HEK293T (cell line): ENCODE measurements around the gene IGSF9B.

Experiments
- CTCF ChIA-PET: fragments of 350-600 bp; formaldehyde crosslinking; extraction: SDS; loops from one replicate; lab custom pipeline; 2021; ENCODE audit warnings: antibody characterized with exemption, inconsistent platforms; lab: Yijun Ruan, JAX
- POLR2A ChIA-PET: fragments of 350-600 bp; formaldehyde crosslinking; extraction: SDS; loops from one replicate; lab custom pipeline; 2020; ENCODE audit warnings: antibody characterized with exemption, inconsistent platforms; lab: Yijun Ruan, JAX
- DNase-seq: peaks from one replicate; pipeline ENCODE4 v3.0.0; 2012; ENCODE audit warnings: mixed read lengths; ENCODE audit errors: extremely low spot score
- ARNT ChIP-seq: fragments of 450-650 bp; IDR thresholded peaks from 2 replicates; pipeline ENCODE4 v1.6.1; 2017; ENCODE audit warnings: mild to moderate bottlenecking
- BHLHE40 ChIP-seq: fragments of 450-650 bp; IDR thresholded peaks from 2 replicates; pipeline ENCODE4 v1.6.1; 2016; ENCODE audit warnings: mild to moderate bottlenecking, moderate library complexity, borderline replicate concordance
- CTBP1 ChIP-seq: fragments of 450-650 bp; IDR thresholded peaks from 2 replicates; pipeline ENCODE4 v1.6.1; 2016; ENCODE audit warnings: borderline replicate concordance
- ELF4 ChIP-seq: fragments of 450-650 bp; IDR thresholded peaks from 2 replicates; pipeline ENCODE4 v1.6.1; 2017; ENCODE audit warnings: antibody characterized with exemption
- FOXA1 ChIP-seq: fragments of 450-650 bp; IDR thresholded peaks from 2 replicates; pipeline ENCODE4 v1.6.1; 2016; ENCODE audit warnings: mild to moderate bottlenecking
- FOXK2 ChIP-seq: fragments of 450-650 bp; IDR thresholded peaks from 2 replicates; pipeline ENCODE4 v1.6.1; 2016; ENCODE audit warnings: mild to moderate bottlenecking
- FOXM1 ChIP-seq: fragments of 450-650 bp; IDR thresholded peaks from 2 replicates; pipeline ENCODE4 v1.6.1; 2017; ENCODE audit warnings: mild to moderate bottlenecking, borderline replicate concordance
- HDGF ChIP-seq: fragments of 450-650 bp; IDR thresholded peaks from 2 replicates; pipeline ENCODE4 v1.6.1; 2017; ENCODE audit warnings: antibody characterized with exemption, borderline replicate concordance
- L3MBTL2 ChIP-seq: fragments of 450-650 bp; conservative IDR thresholded peaks from 2 replicates; pipeline ENCODE4 v1.6.1; 2016; ENCODE audit warnings: mild to moderate bottlenecking
- LEF1 ChIP-seq: fragments of 450-650 bp; IDR thresholded peaks from 2 replicates; pipeline ENCODE4 v1.6.1; 2017; ENCODE audit warnings: mild to moderate bottlenecking, borderline replicate concordance
- NFRKB ChIP-seq: fragments of 450-650 bp; IDR thresholded peaks from 2 replicates; pipeline ENCODE4 v1.6.1; 2016; ENCODE audit warnings: mild to moderate bottlenecking, moderate library complexity
- SP1 ChIP-seq: fragments of 450-650 bp; IDR thresholded peaks from 2 replicates; pipeline ENCODE4 v1.6.1; 2017
- SUZ12 ChIP-seq: fragments of 450-650 bp; IDR thresholded peaks from 2 replicates; pipeline ENCODE4 v1.6.1; 2016; ENCODE audit warnings: mild to moderate bottlenecking
- TARDBP ChIP-seq: fragments of 450-650 bp; IDR thresholded peaks from 2 replicates; pipeline ENCODE4 v1.6.1; 2016
- ZNF384 ChIP-seq: fragments of 450-650 bp; IDR thresholded peaks from 2 replicates; pipeline ENCODE4 v1.6.1; 2016
- TF ChIP-seq, protein P1 (sequence below): fragments of 450-650 bp; IDR thresholded peaks from 2 replicates; pipeline ENCODE4 v1.6.1; 2016

Gene IGSF9B

GRCh38 chr11:133938166-133938565 is 18.6 kb downstream of the IGSF9B start:
- CTCF ChIA-PET: no interaction called here

DNA sequence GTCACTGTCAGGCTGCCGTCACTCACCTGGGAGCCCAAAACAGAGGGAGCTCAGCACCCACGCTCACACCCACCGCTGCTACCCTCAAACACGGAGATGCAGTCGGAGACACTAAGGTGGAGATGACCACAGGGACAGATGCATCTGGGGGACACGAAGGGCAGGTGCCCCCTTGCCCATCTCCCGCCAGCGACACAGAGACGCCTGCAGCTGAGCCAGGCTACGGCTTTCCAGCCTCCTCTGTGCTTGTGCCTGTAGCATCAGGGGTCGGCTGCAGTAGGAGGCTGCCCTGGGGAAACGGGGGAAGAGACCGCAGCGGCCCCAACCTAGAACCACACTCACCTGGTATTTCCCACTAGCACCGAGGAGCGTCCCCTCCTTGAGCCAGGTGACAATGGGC is 19.3 kb downstream of the IGSF9B start:
- CTCF ChIA-PET: no interaction called here
- POLR2A ChIA-PET: interaction anchor here (1.4 kb wide), 1 partner anchor 9 kb away, joined by 3 read pairs; no protein-coding TSS in a partner anchor
- TF ChIP-seq SP1 (no peak), TARDBP (no peak), ARNT (no peak), BHLHE40 (no peak), FOXA1 (no peak), NFRKB (no peak), CTBP1 (no peak), ZNF384 (no peak), ELF4 (no peak), SUZ12 (no peak), FOXM1 (no peak), LEF1 (no peak), HDGF (no peak), FOXK2 (no peak)
- TF ChIP-seq, protein P1, sequence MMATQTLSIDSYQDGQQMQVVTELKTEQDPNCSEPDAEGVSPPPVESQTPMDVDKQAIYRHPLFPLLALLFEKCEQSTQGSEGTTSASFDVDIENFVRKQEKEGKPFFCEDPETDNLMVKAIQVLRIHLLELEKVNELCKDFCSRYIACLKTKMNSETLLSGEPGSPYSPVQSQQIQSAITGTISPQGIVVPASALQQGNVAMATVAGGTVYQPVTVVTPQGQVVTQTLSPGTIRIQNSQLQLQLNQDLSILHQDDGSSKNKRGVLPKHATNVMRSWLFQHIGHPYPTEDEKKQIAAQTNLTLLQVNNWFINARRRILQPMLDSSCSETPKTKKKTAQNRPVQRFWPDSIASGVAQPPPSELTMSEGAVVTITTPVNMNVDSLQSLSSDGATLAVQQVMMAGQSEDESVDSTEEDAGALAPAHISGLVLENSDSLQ: no peak
- DNase-seq: no peak

More at GRCh38 chr11:133938166-133938565, 18.6 kb downstream of the IGSF9B start:
- POLR2A ChIA-PET: interaction anchor here (1.4 kb wide), 1 partner anchor 9 kb away, joined by 3 read pairs; no protein-coding TSS in a partner anchor
- DNase-seq: no peak
- no peak for TF ChIP-seq ZNF384
- no peak for TF ChIP-seq NFRKB
- TF ChIP-seq BHLHE40: no peak
- TF ChIP-seq HDGF: no peak
- no peak for TF ChIP-seq FOXK2
- TF ChIP-seq, protein P1: no peak
- no peak for TF ChIP-seq FOXM1
- TF ChIP-seq ELF4: no peak
- TF ChIP-seq TARDBP: no peak
- TF ChIP-seq ARNT: no peak
- TF ChIP-seq L3MBTL2: no peak
- TF ChIP-seq FOXA1: no peak

DNA sequence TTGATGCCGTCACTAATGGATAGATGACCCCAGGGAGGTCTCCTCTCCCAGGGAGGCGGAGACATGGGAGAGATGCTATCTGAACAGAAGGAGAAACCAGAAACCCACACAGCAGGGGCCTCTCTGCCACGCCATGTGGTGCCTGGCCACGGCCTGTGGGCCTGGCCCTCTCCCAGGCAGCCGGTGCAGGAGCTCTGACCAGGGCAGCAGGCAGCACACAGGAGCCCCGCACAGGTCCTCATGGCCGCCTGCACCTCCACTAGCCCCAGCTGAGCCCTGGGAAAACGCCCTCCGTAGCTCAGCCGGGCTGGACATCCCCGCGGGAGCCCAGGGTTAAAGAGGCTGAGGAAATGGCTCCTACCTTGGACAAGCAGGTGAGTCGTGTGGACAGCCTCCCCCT is 19.8 kb downstream of the IGSF9B start:
- DNase-seq: no peak
- CTCF ChIA-PET: no interaction called here

GRCh38 chr11:133936592-133936991 is 20.2 kb downstream of the IGSF9B start:
- TF ChIP-seq SUZ12 (no peak), BHLHE40 (no peak), ELF4 (no peak), NFRKB (no peak), HDGF (no peak), LEF1 (no peak), ZNF384 (no peak)
- TF ChIP-seq, protein P1: no peak
- ChIA-PET CTCF (no interaction called here), POLR2A (no interaction called here)
- no peak for DNase-seq

More for the DNA sequence above, 19.8 kb downstream of the IGSF9B start:
- no peak for TF ChIP-seq L3MBTL2
- no peak for TF ChIP-seq LEF1
- no peak for TF ChIP-seq TARDBP
- no peak for TF ChIP-seq NFRKB
- no peak for TF ChIP-seq BHLHE40
- no peak for TF ChIP-seq FOXM1
- TF ChIP-seq FOXA1: no peak
- TF ChIP-seq SUZ12: no peak
- no peak for TF ChIP-seq HDGF
- POLR2A ChIA-PET: interaction anchor here (1.4 kb wide), 1 partner anchor 10 kb away, joined by 3 read pairs; no protein-coding TSS in a partner anchor

GRCh38 chr11:133936136-133936535 is 20.6 kb downstream of the IGSF9B start:
- CTCF ChIA-PET: no interaction called here
- POLR2A ChIA-PET: no interaction called here
- TF ChIP-seq FOXK2 (no peak), HDGF (no peak), ARNT (no peak), ELF4 (no peak), SUZ12 (no peak), FOXA1 (no peak), LEF1 (no peak), CTBP1 (no peak), SP1 (no peak), FOXM1 (no peak)
- no peak for DNase-seq

- ChIA-PET POLR2A (no interaction called here), CTCF (no interaction called here)
- TF ChIP-seq FOXK2 (no peak), FOXA1 (no peak), ELF4 (no peak)
- TF ChIP-seq, protein P1: no peak
- no peak for DNase-seq
Measured at GRCh38 chr11:133935551-133935910, 21.2 kb downstream of the IGSF9B start.
